T-helper 2 cell (primary cell): ENCODE results near the gene SLCO2A1.
"Not testable (repeated sequence)": the region's sequence is repeated elsewhere in the genome, so short reads cannot be mapped to it uniquely, and the experiment has no call there.

ENCODE experiments used
- DNase-seq, 5 experiments: peaks; one replicate each; pipeline versions ENCODE4 v3.0.0 to v3.0.0-alpha.2; 2012 to 2022
- total RNA-seq, 2 donors: gene quantifications; one replicate each; lab custom pipeline; 2026; lab: John Stamatoyannopoulos, UW

The SLCO2A1 gene
- total RNA-seq = 0 to 0.13 reads per million in 2 donors

GRCh38 chr3:134029734-134030378 is at the start of gene SLCO2A1:
SLCO2A1 (minus strand) TSS chr3:134029925; CDS start chr3:134029802, 123 bp downstream.
- DNase-seq = no peak

- no peak for DNase-seq
These were observed 49.4 kb upstream of the SLCO2A1 start for GRCh38 chr3:134079111-134079547.

- DNase-seq = no peak
These were observed 48.6 kb upstream of the SLCO2A1 start for GRCh38 chr3:134078169-134078831.

GRCh38 chr3:134077649-134078161 is 48.0 kb upstream of the SLCO2A1 start:
- DNase-seq = no peak

GRCh38 chr3:134076851-134077250 is 47.1 kb upstream of the SLCO2A1 start:
- DNase-seq = no peak

- no peak for DNase-seq
These were observed 46.1 kb upstream of the SLCO2A1 start for GRCh38 chr3:134075846-134076245.

GRCh38 chr3:134075568-134075825 is 45.8 kb upstream of the SLCO2A1 start:
- no peak for DNase-seq

- no peak for DNase-seq
These were observed 45.3 kb upstream of the SLCO2A1 start for GRCh38 chr3:134074790-134075567.

- DNase-seq = no peak
These were observed 44.5 kb upstream of the SLCO2A1 start for GRCh38 chr3:134074001-134074789.

- DNase-seq = no peak
These were observed 43.8 kb upstream of the SLCO2A1 start for GRCh38 chr3:134073583-134073945.

GRCh38 chr3:134072881-134073582 is 43.3 kb upstream of the SLCO2A1 start:
- no peak for DNase-seq

GRCh38 chr3:134070281-134070680 is 40.6 kb upstream of the SLCO2A1 start:
- not testable (repeated sequence) for DNase-seq

- DNase-seq = no peak
These were observed 38.7 kb upstream of the SLCO2A1 start for GRCh38 chr3:134068429-134068828.

GRCh38 chr3:134067531-134068161 is 37.9 kb upstream of the SLCO2A1 start:
- DNase-seq = no peak

GRCh38 chr3:134066651-134067530 is 37.2 kb upstream of the SLCO2A1 start:
- no peak for DNase-seq

- DNase-seq = no peak
These were observed 36.4 kb upstream of the SLCO2A1 start for GRCh38 chr3:134066158-134066541.

GRCh38 chr3:134065252-134066157 is 35.8 kb upstream of the SLCO2A1 start:
- DNase-seq = no peak

- no peak for DNase-seq
These were observed 34.4 kb upstream of the SLCO2A1 start for GRCh38 chr3:134064081-134064480.

- no peak for DNase-seq
These were observed 31.7 kb upstream of the SLCO2A1 start for GRCh38 chr3:134061401-134061800.
